Stimulated activated CD4-positive, alpha-beta T cell treated with anti-CD3 and anti-CD28 coated beads, Interleukin-15, amount 100 ng/mL, for 48 hours (primary cell): ENCODE results near the gene SAP130.
"Not testable (repeated sequence)": the region's sequence is repeated elsewhere in the genome, so short reads cannot be mapped to it uniquely, and the experiment has no call there.

Experiments used
- DNase-seq, 2 donors: peaks; one replicate each; pipeline ENCODE4 v3.0.0-alpha.2; 2020; ENCODE audit warnings: low read depth in 2 of 2

Gene SAP130

DNA sequence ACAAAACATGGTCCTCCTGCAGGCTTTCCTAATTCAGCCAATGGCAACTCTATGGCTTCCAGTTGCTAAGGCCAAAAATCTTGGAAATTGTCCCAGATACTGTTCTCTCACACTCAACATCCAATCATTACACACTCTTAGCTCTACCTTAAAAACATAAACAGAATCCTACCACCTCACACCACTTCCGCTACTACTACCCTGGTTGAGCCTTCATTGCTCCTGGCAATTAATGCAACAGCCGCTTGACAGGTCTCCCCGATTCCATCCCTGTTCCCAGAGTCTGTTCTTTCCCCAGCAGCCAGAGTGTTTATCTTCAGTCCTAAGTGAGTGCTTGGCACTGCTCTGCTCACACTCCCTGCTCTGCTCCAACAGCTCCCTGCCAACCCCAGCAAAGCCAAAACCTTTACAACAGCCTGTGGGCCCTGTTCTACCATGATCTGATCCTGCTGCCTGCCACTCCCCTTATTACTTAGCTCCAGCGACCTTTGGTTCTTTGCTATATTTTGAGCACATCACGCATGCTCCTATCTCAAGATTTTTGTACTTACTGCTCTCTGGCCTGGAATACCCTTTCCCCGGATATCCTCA, 74.6 kb downstream of the SAP130 start:
- no peak for DNase-seq

DNA sequence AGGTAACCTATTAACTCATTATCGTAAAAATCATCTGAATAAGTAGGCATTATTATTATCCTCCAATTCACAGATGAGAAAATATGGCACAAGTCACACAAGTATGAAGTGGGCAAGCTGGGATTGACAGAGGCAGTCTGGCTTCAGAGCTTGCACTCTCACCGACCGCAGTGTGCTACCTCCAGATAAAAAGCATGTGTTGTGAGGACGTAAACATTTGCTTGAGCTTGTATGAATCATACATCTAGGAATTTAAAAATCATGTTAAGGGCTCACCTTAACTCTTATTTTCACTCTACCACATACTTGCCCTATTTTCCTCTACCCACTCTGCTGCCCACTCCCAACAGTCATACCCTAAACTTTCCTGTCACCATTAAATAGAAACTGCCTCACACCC, 76.8 kb downstream of the SAP130 start:
- DNase-seq = no peak

DNA sequence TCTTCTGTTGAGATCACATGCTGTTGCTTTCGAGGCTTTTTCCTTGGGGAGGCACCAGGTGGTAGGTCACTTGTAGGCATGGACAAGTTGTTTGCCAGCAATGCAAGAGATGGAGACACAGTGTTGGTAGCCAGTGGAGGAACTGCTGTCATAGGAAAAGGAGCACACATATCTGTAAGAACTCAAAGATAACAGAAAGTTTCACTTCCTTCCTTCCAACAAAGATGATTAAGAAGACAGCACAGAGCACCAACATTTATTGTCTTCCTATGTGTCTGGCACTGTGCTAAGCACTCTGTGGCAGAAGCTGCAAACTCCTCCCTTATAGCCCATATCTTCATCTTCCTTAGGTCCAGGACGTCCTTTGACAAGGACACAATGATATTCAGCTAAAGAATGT, 77.6 kb downstream of the SAP130 start:
- no peak for DNase-seq

DNA sequence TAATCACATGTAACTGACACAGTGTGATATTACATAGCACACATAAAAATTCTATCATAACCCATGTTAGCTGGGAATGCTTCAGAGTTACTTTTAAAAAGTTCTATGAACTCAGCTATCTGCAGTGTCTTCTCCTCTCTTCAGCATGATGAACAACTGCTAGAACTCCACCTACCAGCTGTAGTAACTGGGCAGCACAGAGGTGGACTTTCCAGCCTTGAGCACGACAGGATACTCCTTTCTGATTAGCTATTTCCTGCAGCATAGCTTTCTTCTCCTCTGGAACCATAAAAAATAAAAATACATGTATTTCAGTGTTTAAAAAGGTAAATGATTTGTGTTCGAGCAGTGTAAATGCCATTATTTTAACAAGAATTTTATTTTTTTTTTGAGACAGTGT, 82.6 kb downstream of the SAP130 start:
- no peak for DNase-seq

DNA sequence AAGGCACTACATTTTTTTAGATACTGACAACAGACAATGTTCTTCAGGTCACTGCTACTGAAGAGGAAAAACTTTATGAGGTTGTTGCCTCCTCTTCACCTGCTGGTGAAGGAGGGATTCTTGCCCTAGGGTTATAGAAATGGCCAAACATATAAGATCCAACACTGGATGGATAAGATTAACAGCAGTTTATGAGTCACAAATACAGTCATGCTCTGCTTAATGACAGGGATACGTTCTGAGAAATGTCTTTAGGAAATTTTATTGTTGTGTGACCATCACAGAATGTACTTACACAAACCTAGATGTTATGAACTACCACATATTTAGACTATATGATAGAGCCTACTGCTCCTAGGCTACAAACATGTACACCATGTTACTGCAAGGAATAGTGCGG, 84.7 kb downstream of the SAP130 start:
- DNase-seq = no peak

DNA sequence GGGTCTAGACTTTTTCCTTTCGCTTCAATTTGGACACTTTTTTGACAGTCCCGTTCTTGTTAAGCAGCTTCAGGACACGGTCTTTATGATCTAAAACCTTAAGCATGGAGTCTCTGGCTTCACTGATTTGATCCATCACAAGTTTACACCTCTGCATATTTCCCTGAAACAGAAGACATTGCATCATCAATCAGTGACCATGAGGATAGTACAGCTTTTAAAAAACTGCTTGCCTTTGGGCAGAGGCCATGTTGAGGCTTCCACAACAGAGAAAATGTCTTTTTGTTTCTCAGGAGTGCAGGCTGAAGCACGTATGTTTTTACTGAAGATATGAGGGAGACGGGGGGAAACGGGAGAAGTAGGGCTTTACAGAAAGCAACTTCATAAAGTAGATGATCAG, 85.9 kb downstream of the SAP130 start:
- no peak for DNase-seq

DNA sequence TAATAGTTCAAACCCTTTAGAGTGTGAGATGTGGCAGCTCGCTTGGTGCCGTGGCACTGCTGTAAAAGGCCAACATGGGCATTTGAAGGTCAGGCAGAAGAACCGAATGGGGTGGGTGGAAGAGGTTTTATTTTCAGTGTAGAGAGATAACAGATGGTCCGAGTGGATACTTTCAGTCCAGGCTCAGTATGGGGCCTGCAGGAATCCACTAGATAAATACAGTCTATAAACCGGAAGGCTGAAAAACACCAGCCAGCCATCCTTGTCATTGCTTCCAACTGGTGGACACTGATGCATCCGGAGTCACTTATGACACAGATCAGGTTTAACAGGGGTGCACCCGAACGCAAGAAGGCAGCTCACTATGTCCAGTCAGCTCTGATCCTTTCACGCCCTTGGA, 86.4 kb downstream of the SAP130 start:
- no peak for DNase-seq

DNA sequence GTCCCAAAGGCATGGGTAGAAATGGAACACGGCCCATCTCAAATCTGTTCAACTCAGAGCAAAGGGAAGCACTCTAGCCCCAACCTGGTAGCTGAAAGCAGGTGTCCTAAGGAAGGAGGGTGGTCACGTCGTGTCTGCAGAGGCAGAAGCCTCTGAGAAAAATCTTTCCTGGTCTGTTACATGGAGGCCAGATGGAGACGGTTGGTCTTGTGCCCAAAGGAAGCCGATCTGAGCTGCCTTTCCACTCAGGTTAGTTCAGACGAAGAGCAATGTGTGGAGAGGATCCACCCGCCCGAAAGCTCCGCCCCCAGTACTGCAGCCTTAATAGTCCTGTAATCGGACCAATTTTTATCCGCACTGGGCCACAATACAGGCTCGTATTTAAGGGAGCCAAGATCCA, 87.2 kb downstream of the SAP130 start:
- no peak for DNase-seq

DNA sequence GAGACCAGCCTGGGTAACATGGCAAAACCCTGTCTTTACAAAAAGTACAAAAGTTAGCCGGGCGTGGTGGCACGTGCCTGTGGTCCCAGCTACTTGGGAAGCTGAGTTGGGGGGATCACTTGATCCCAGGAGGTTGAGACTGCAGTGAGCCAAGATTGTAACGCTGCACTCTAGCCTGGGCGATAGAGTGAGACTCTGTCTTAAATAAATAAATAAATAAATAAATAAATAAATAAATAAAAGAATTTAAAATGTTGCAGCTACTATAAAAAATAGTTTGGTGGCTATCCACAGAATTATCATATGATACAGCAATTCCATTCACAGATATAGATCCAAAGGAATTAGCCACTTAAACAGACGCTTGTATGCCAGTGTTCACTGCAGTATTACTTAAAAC, 92.5 kb downstream of the SAP130 start:
- DNase-seq = no peak

DNA sequence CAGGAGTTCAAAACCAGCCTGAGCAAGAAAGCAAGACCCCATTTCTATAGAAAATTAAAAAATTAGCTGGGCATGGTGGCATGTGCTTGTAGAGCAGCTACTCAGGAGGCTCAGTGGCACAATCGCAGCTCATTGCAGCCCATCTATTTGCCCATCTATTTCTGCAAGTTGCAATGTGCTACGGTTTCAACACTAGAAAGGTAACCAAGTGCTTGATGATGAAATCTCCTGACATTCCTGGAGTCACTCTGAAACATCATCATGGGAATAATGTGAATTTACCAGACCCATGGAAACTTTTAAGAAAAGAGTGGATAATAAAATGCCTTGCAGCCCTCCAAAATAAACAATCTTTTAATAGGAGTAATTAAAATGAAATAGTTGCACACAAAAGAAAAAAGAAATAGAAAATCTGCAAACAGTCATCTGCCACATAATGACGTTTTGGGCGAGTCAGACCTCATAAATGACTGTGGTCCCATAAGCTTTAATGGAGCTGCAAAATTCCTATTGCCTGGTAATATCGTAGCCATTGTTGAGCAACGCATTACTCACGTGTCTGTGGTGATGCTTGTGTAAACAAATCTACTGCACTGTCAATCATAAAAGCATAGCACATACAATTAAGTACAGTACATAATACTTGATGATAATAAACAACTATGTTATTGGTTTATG, 95.5 kb downstream of the SAP130 start:
- no peak for DNase-seq

DNA sequence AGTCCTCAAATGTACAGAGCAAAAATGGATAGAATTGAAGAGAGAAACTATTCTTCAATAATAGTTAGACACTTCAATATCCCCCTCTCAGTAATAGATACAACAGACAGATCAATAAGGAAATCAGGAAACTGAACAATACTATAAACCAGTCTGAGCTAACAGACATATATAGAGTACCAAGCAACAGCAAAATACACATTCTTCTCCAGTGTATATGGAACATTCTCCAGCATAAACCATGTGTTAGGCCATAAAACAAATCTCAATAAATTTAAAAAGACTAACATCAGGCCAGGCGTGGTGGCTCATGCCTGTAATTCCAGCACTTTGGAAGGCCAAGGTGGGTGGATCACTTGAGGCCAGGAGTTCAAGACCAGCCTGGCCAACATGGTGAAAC, 98.4 kb downstream of the SAP130 start:
- DNase-seq = no peak

DNA sequence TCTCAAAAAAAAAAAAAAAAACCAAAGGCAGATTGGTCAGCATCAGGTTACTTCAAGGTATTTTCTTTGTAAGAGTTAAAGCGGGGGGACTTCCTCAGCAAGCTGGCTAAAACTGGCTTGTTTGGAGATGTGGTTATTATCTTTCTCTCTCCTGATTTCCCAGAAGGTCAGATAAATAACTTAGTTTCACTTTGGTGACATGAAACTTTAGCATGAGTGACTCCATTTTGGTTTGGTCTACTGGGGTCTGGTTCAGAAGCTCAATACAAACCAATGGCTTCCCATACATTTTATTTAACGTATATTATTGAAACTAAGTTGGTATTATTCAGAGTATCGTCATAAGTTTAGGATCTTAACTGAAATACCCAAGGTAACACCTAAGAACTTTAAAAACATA, 100.5 kb downstream of the SAP130 start:
- no peak for DNase-seq

DNA sequence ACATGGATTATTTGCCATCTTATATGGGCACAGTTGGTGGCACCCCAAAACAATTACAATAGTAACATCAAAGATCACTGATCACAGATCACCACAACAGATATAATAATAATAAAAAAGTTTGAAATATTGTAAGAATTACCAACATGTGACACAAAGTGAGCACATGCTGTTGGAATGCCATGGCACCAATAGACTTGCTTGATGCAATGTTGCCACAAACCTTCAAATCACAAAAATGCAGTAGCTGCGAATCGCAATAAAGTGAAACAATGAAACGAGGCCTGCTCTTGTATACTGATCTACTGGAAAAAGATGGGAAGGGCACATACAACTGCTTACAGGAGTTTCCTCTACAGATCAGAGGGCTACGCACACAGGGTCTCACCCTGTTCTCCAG, 109.9 kb downstream of the SAP130 start:
- DNase-seq = no peak

DNA sequence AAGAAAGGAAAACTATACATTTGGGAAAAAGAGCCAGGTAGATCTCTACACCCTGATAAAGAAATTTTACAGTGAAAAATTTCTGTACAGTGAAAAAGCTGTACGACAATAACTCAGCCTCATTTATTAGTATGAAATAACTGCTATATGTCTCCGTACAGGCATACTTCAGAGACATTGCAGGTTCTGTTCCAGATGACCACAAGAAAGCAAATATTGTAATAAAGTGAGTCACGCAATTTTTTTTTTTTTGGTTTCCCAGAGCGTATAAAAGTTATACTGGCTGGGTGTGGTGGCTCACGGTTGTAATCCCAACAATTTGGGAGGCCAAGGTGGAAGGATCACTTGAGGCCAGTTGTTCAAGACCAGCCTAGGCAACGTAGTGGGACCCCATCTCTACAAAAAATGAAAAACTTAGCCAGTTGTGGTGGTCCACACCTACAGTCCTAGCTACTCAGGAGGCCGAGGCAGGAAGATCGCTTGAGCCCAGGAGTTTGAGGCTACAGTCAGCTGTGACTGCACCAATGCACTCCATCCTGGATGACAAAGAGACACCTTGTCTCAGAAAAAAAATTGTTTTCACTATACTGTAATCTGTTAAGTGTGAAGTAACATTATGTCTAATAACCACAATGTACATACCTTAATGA, 113.9 kb downstream of the SAP130 start:
- no peak for DNase-seq

DNA sequence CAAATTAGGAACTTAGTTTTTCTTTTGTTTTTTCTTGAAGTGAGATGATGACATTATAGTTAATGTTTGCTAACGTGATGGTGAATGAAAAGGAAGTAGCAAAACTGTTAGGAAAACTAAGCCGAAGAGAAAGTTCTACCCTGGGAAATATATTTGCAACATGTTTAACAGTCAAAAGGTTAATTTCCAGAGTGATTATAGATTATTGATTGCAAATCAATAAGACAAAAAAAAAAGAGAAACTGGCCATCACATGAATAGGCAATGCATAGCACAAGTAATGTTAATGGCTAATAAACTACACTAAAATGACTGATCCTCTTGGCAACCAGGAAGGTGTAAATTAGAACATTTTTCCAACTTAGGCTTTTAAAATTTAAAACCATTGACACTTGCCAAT, 116.1 kb downstream of the SAP130 start:
- DNase-seq = no peak

DNA sequence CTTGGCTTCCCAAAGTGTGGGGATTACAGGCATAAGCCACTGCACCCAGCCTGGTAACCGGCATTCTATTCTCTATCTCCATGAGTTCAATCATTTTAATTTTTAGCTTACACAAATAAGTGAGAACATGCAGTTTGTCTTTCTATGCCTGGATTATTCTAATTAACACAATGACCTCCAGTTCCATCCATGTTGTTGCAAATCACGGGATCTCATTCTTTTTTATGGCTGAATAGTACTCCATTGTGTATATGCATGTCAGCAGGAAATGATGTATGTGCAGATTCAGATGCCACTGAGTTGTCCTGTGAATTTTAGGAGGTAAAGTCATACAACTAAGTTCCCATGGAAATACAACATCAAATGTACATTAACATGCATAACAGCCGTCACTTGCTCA, 117.4 kb downstream of the SAP130 start:
- no peak for DNase-seq

DNA sequence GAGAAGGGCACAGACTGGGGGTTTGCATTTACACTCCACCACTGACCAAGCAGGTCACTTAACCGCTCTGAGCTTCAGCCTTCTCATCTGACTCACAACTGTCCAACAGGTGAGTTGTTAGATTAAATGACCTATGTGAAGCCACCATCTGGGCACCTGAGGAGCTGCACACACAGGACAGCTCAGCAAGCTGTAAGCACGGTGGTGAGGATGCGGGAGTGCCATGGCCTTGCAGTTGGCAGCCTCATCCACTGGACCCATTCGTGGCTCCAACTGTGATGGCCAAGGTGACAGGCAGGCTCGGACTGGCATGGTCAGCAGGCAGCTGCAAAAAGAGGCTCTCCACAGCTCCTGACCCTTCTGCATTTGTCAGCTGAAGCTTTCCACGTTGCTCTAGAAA, 118.8 kb downstream of the SAP130 start:
- DNase-seq = no peak

DNA sequence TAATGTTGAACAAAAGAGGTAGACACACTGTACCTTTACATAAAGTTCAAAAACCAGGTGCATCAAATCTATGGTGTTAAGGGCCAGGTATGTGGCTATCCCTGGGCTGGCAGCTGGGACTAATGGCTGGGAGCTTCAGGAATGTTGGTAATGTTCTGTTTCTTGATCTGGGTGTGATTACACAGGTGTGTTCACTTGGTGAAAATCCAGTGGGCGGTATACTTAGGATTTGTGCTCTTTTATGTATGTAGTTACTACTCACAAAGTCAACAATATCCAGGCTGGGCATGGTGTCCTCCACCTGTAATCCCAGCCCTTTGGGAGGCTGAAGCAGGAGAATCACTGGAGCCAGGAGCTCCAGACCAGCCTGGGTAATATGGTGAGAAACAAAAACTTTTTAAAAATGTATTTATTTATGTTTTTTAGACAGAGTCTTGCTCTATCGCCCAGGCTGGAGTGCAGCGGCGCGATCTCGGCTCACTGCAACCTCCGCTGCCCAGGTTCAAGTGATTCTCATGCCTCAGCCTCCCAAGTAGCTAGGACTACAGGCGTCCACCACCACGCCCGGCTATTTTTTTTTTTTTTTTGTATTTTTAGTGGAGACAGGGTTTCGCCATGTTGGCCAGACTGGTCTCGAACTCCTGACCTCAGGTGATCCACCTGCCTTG, 120.0 kb downstream of the SAP130 start:
- DNase-seq = not testable (repeated sequence)

DNA sequence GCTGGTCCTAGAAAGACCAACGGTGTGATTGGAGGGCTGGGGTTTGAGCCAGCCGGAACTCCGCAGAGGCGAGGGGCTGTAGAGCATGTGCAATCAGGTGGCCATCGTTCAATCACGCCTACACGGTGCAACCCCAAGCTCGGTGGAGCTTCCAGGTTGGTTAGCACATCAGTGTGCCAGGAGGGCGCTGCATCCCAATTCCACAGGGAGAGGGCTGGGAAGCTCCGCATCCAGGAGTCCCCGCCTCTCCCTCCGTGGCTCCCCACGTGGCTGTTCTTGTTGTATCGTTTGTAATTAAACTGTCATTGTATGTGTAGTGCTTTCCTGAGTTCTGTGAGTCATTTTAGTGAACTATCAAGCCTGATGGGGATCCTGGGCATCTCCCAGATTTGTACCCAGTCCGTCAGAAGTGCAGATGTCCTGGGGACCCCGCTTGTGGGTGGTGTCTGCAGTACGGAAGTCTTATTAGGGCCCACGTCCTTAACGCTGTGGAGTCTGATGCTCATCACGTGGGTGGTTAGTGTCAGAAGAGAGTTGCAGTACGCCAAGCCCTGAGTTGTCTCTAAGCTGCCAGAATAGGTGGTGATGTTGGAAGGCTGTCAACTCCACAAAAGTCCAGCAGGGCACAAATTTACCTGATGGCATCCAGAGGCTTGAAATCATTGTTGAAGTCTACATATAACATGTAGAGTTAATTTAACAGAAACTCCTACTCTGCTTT, 121.5 kb downstream of the SAP130 start:
- no peak for DNase-seq

DNA sequence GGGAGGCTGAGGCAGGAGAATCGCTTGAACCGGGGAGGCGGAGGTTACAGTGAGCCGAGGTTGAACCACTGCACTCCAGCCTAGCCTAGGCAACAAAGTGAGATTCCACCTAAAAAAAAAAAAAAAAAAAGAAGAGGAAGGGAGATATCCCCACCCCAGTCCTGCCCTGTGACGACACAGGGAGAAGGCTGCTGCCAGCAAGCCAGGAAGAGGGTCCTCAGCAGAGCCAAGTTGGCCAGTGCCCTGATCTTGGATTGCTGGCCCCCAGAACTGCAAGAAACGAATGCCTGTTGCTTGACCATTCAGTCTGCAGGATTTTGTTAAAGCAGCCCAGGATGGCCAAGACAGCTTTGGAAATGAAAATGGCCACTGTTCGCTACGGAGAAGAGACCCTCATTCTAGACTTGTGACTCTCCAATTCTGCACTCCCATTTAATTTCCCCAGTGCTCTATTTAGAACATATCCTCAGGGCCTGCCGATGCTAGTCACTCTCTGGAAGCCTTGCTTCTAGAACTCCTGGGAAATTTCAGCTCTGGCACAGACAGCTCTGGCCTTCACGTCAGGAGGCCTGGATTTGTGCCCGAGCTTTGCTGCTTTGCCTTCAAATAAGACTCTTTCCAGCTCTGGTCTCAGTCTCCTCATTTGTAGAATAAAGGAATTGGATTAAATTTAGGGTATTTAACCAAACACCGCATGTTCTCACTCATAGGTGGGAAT, 126.4 kb downstream of the SAP130 start:
- DNase-seq = no peak

DNA sequence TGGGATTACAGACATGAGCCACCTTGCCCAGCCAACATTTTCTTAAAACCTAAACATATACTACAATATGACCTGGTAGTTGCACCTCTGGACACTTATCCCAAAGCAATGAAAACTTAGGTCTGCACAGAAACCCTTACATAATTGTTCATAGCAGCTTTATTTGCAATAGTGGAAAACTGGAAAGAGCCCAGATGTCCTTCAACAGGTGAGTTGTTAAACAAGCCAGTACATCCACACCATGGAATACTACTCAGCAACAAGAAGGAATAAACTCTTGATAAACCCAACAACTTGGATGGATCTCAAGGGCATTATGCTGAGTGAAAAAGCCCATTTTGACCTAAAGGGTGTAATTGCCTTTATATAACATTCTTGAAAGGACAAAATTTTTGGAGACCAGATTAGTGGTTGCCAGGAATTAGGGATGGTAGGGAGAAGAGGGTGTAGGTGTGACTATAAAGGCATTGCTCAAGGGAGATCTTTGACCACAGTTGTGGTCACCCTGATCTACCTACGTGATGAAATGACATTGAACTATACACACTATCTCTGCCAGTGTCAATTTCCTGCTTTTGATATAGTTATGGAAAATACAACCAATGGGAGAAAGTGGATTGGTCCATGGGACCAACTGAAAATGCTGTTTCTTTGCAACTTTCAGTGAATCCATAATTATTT, 130.2 kb downstream of the SAP130 start:
- DNase-seq = no peak
